ENCODE measurements around the gene UBR7. TPM values are rescaled to one million over a fixed set of nuclear protein-coding genes. Genes with fewer than 3 reads are reported as not detected.
"Not testable (repeated sequence)": the region's sequence is repeated elsewhere in the genome, so short reads cannot be mapped to it uniquely, and the experiment has no call there.

UBR7 gene
- total RNA-seq, 1 experiment from 2014 or later = 19.9 TPM

DNA sequence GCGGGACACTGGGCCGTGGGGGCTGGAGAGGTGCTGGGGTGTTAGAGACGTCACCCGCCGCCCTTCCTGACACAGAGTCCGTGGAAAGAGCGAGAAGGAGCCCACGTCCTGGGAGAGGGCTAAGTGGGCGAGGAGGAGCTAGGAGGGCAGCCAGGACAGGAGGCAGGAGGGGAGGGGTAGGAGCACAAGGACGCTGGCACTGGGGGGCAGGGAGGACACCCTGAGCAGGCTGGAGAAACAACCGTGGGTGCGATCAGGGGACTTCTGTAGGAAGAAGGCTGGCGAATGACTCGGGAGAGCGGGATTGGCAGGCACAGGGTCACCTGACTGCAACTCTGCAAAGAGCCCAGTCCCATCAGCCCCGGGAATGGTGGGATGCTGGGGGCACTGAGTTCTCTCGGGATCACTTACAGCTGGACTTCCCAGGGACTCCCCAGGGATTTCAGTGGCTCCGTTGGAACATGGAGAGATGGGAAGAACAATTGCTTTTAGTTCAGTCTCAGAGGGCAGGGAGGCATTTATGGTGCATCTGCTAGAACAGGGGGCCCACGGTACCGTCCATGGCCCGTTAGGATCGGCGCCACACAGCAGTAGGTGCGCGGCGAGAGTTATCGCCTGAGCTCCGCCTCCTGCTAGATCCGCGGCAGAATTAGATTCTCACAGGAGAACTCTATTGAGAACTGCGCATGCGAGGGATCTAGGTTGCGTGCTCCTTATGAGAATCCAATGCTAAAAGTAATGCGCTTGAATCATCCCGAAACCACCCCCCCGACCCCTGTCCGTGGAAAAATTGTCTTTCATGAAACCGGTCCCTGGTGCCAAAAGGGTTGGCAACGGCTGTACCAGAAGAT lies 24.3 kb downstream of the UBR7 start:
- ChIA-PET POLR2A (no interaction called here), CTCF (interaction anchor here (1.0 kb wide), 1 partner anchor 12 kb away, joined by 3 read pairs; no protein-coding TSS in a partner anchor)
- no peaks in the 10 kb centered on the region for H3K27me3 ChIP-seq (ENCODE audit: control insufficient read depth, insufficient read depth, low read length)
- TF ChIP-seq SIN3A (IDR thresholded peaks at IDR 0.05; ENCODE audit: borderline replicate concordance, insufficient read depth, low read depth, low read length) (no peak), POLR2AphosphoS5 (IDR thresholded peaks at IDR 0.05; ENCODE audit: low read depth, low read length) (no peak), TCF7L2 (IDR thresholded peaks at IDR 0.05; ENCODE audit: low read depth, low read length) (no peak)
- TF ChIP-seq, protein P1, sequence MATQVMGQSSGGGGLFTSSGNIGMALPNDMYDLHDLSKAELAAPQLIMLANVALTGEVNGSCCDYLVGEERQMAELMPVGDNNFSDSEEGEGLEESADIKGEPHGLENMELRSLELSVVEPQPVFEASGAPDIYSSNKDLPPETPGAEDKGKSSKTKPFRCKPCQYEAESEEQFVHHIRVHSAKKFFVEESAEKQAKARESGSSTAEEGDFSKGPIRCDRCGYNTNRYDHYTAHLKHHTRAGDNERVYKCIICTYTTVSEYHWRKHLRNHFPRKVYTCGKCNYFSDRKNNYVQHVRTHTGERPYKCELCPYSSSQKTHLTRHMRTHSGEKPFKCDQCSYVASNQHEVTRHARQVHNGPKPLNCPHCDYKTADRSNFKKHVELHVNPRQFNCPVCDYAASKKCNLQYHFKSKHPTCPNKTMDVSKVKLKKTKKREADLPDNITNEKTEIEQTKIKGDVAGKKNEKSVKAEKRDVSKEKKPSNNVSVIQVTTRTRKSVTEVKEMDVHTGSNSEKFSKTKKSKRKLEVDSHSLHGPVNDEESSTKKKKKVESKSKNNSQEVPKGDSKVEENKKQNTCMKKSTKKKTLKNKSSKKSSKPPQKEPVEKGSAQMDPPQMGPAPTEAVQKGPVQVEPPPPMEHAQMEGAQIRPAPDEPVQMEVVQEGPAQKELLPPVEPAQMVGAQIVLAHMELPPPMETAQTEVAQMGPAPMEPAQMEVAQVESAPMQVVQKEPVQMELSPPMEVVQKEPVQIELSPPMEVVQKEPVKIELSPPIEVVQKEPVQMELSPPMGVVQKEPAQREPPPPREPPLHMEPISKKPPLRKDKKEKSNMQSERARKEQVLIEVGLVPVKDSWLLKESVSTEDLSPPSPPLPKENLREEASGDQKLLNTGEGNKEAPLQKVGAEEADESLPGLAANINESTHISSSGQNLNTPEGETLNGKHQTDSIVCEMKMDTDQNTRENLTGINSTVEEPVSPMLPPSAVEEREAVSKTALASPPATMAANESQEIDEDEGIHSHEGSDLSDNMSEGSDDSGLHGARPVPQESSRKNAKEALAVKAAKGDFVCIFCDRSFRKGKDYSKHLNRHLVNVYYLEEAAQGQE (IDR thresholded peaks at IDR 0.05; ENCODE audit: insufficient read depth in 1 of 2, low read depth in 2 of 2, low read length in 1 of 2) = no peak
- TF ChIP-seq, protein P2, sequence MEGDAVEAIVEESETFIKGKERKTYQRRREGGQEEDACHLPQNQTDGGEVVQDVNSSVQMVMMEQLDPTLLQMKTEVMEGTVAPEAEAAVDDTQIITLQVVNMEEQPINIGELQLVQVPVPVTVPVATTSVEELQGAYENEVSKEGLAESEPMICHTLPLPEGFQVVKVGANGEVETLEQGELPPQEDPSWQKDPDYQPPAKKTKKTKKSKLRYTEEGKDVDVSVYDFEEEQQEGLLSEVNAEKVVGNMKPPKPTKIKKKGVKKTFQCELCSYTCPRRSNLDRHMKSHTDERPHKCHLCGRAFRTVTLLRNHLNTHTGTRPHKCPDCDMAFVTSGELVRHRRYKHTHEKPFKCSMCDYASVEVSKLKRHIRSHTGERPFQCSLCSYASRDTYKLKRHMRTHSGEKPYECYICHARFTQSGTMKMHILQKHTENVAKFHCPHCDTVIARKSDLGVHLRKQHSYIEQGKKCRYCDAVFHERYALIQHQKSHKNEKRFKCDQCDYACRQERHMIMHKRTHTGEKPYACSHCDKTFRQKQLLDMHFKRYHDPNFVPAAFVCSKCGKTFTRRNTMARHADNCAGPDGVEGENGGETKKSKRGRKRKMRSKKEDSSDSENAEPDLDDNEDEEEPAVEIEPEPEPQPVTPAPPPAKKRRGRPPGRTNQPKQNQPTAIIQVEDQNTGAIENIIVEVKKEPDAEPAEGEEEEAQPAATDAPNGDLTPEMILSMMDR (IDR thresholded peaks at IDR 0.05) = no peak
- 0 out of 2 replicates have a peak overlapping the region, but pooled peaks have one; percentile 35 for H3K27ac ChIP-seq (ENCODE audit: low read length)
- BruUV-seq (replicated peaks) = no TSS peak
- H3K9me3 ChIP-seq (ENCODE audit: control insufficient read depth, insufficient read depth, low read depth, low read length) = no peaks in the 10 kb centered on the region
- DNase-seq (ENCODE audit: low read depth, low spot score) (no peak), ATAC-seq (peak; percentile 70)
- no peaks in the 10 kb centered on the region for H3K4me1 ChIP-seq (ENCODE audit: control insufficient read depth, insufficient read depth, low read length)
- H3K4me3 ChIP-seq (ENCODE audit: low read depth in 2 of 2, low read length in 2 of 2) = peak overlapping the region; percentile 44 to 76
- H3K36me3 ChIP-seq (ENCODE audit: control insufficient read depth, insufficient read depth, low read length) = no peaks in the 10 kb centered on the region
- intact Hi-C loops (cut with micrococcal nuclease; ENCODE audit: unreplicated experiment) = loop anchor here (10.0 kb wide), 2 partner anchors 313 to 383 kb away; no protein-coding TSS in a partner anchor
- in situ Hi-C loops (cut with HindIII; ENCODE audit: low pct_unique_long_range_greater_than_20kb, low sequenced_read_pairs) = no loop called here

DNA sequence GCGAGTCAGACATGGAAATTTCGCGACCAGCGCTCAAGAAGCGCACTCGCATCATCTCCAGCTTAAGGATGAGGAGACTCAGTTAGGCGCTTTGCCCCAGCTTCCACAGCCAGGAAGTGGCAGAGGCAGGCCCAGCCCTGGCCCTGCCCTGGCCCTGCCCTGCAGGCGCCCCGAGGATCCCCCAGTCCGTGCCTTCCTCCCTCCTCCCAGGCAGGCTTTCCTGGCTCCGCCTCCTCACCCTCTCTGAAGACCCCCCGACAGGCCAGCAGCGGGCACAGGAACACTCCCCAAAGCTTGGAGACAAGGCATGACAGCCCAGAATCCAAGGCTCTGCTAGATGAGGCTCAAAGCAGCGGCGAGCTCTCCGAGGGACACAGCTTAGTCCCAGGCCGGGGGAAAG lies 25.1 kb downstream of the UBR7 start:
- intact Hi-C loops (cut with micrococcal nuclease; ENCODE audit: unreplicated experiment) = loop anchor here (10.0 kb wide), 2 partner anchors 313 to 383 kb away; no protein-coding TSS in a partner anchor
- TF ChIP-seq, protein P1 (IDR thresholded peaks at IDR 0.05; ENCODE audit: insufficient read depth in 1 of 2, low read depth in 2 of 2, low read length in 1 of 2) = no peak
- TF ChIP-seq TCF7L2 (IDR thresholded peaks at IDR 0.05; ENCODE audit: low read depth, low read length) = no peak
- TF ChIP-seq, protein P2 (IDR thresholded peaks at IDR 0.05) = no peak
- no peak for TF ChIP-seq POLR2AphosphoS5 (IDR thresholded peaks at IDR 0.05; ENCODE audit: low read depth, low read length)
- TF ChIP-seq SIN3A (IDR thresholded peaks at IDR 0.05; ENCODE audit: borderline replicate concordance, insufficient read depth, low read depth, low read length) = no peak
- DNase-seq (ENCODE audit: low read depth, low spot score) = no peak
- H3K9me3 ChIP-seq (ENCODE audit: control insufficient read depth, insufficient read depth, low read depth, low read length) = no peaks in the 10 kb centered on the region
- CTCF ChIA-PET = interaction anchor here (1.0 kb wide), 1 partner anchor 13 kb away, joined by 3 read pairs; no protein-coding TSS in a partner anchor
- in situ Hi-C loops (cut with HindIII; ENCODE audit: low pct_unique_long_range_greater_than_20kb, low sequenced_read_pairs) = no loop called here
- no peaks in the 10 kb centered on the region for H3K4me1 ChIP-seq (ENCODE audit: control insufficient read depth, insufficient read depth, low read length)
- H3K36me3 ChIP-seq (ENCODE audit: control insufficient read depth, insufficient read depth, low read length) = no peaks in the 10 kb centered on the region
- no peak for ATAC-seq
- no peak overlapping the region for H3K27ac ChIP-seq (ENCODE audit: low read length)
- no peak overlapping the region; a peak in 1 of 4 replicates for H3K4me3 ChIP-seq (ENCODE audit: low read depth in 2 of 2, low read length in 2 of 2)
- H3K27me3 ChIP-seq (ENCODE audit: control insufficient read depth, insufficient read depth, low read length) = no peaks in the 10 kb centered on the region
- POLR2A ChIA-PET = interaction anchor here (0.6 kb wide), 1 partner anchor 85 kb away, joined by 3 read pairs; no protein-coding TSS in a partner anchor
- BruUV-seq (replicated peaks) = no TSS peak

DNA sequence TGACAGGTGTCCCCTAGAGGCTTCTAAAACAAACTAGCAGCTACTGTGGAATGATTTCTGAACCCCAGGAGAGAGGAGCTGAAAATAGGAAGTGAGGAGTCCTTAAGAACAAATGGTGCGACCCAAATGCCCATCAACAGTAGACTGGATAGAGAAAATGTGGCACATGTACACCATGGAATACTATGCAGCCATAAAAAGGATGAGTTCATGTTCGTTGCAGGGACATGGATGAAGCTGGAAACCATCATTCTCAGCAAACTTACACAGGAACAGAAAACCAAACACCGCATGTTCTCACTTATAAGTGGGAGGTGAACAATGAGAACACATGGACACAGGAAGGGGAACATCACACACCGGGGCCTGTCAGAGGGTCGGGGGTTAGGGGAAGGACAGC lies 26.0 kb downstream of the UBR7 start:
- in situ Hi-C loops (cut with HindIII; ENCODE audit: low pct_unique_long_range_greater_than_20kb, low sequenced_read_pairs); ATAC-seq: not testable (repeated sequence)

More for the DNA sequence above, 26.0 kb downstream of the UBR7 start:
- intact Hi-C loops (cut with micrococcal nuclease; ENCODE audit: unreplicated experiment) = loop anchor here (10.0 kb wide), 2 partner anchors 312 to 382 kb away; no protein-coding TSS in a partner anchor
- CTCF ChIA-PET; H3K4me1 ChIP-seq (ENCODE audit: control insufficient read depth, insufficient read depth, low read length); DNase-seq (ENCODE audit: low read depth, low spot score); H3K9me3 ChIP-seq (ENCODE audit: control insufficient read depth, insufficient read depth, low read depth, low read length); BruUV-seq (replicated peaks); POLR2A ChIA-PET; H3K36me3 ChIP-seq (ENCODE audit: control insufficient read depth, insufficient read depth, low read length); H3K4me3 ChIP-seq (ENCODE audit: low read depth in 2 of 2, low read length in 2 of 2); H3K27ac ChIP-seq (ENCODE audit: low read length); H3K27me3 ChIP-seq (ENCODE audit: control insufficient read depth, insufficient read depth, low read length): not testable (repeated sequence)
